ENCODE data around the gene GSTT4. TPM values are rescaled to one million over a fixed set of nuclear protein-coding genes. Genes with fewer than 3 reads are reported as not detected.
A peak's percentile ranks its signal among the peaks of the same experiment; 100 is the strongest.

Gene GSTT4
- total and polyA plus RNA-seq, 2 of the 13 experiments (the other 11 are each of a cell fraction or from before 2014, with no cell fraction given), result 0.59 to 0.62 TPM

- TF ChIP-seq ETS1 (CRISPR knock-in tag; IDR thresholded peaks at IDR 0.05) (no peak), ZNF75D (CRISPR knock-in tag; IDR thresholded peaks at IDR 0.05; ENCODE audit: borderline replicate concordance) (no peak), POLR2G (IDR thresholded peaks at IDR 0.05; ENCODE audit: low read depth, low read length) (peak; percentile 70), SAP130 (CRISPR knock-in tag; IDR thresholded peaks at IDR 0.05; ENCODE audit: low read depth) (peak; percentile 30; the same call in 1 of the 2 replicates), PLRG1 (conservative IDR thresholded peaks at IDR 0.05) (no peak), TBX2 (CRISPR knock-in tag; IDR thresholded peaks at IDR 0.05; ENCODE audit: borderline replicate concordance) (peak; percentile 49; the same call in 1 of the 2 replicates), SUZ12 (IDR thresholded peaks at IDR 0.05; ENCODE audit: low read depth, low read length) (no peak), HDAC2 (CRISPR knock-in tag; IDR thresholded peaks at IDR 0.05) (no peak; the same call in 1 of the 2 replicates), IRX3 (CRISPR knock-in tag; IDR thresholded peaks at IDR 0.05; ENCODE audit: borderline replicate concordance, low read depth) (no peak), ARNTL (CRISPR knock-in tag; IDR thresholded peaks at IDR 0.05) (0 out of 2 replicates have a peak, but pooled peaks have one; percentile 6), ZFP82 (CRISPR knock-in tag; IDR thresholded peaks at IDR 0.05; ENCODE audit: borderline replicate concordance) (no peak), ZMAT3 (CRISPR knock-in tag; conservative IDR thresholded peaks at IDR 0.05) (no peak), ZNF451 (CRISPR knock-in tag; IDR thresholded peaks at IDR 0.05) (no peak), ELF4 (CRISPR knock-in tag; IDR thresholded peaks at IDR 0.05; ENCODE audit: borderline replicate concordance) (no peak), MXD4 (CRISPR knock-in tag; IDR thresholded peaks at IDR 0.05) (peak; percentile 23; the same call in 1 of the 2 replicates), ZKSCAN5 (CRISPR knock-in tag; IDR thresholded peaks at IDR 0.05) (peak; percentile 87; the same call in 1 of the 2 replicates), ZBTB1 (CRISPR knock-in tag; IDR thresholded peaks at IDR 0.05; ENCODE audit: borderline replicate concordance) (no peak), KLF9 (CRISPR knock-in tag; IDR thresholded peaks at IDR 0.05; ENCODE audit: low read depth) (no peak), ZBTB7B (CRISPR knock-in tag; IDR thresholded peaks at IDR 0.05) (peak; percentile 95), NCOA5 (CRISPR knock-in tag; IDR thresholded peaks at IDR 0.05) (no peak), JUNB (CRISPR knock-in tag; IDR thresholded peaks at IDR 0.05; ENCODE audit: borderline replicate concordance) (no peak), ZFX (CRISPR knock-in tag; IDR thresholded peaks at IDR 0.05; ENCODE audit: low read depth) (peak; percentile 42; the same call in 1 of the 2 replicates), ZFP36L2 (CRISPR knock-in tag; IDR thresholded peaks at IDR 0.05) (no peak), MEIS2 (CRISPR knock-in tag; IDR thresholded peaks at IDR 0.05) (no peak), ZBTB26 (CRISPR knock-in tag; IDR thresholded peaks at IDR 0.05; ENCODE audit: borderline replicate concordance) (no peak), JUN (CRISPR knock-in tag; IDR thresholded peaks at IDR 0.05) (no peak), ZNF709 (CRISPR knock-in tag; IDR thresholded peaks at IDR 0.05) (no peak; the same call in 1 of the 2 replicates)
- TF ChIP-seq, protein P1, sequence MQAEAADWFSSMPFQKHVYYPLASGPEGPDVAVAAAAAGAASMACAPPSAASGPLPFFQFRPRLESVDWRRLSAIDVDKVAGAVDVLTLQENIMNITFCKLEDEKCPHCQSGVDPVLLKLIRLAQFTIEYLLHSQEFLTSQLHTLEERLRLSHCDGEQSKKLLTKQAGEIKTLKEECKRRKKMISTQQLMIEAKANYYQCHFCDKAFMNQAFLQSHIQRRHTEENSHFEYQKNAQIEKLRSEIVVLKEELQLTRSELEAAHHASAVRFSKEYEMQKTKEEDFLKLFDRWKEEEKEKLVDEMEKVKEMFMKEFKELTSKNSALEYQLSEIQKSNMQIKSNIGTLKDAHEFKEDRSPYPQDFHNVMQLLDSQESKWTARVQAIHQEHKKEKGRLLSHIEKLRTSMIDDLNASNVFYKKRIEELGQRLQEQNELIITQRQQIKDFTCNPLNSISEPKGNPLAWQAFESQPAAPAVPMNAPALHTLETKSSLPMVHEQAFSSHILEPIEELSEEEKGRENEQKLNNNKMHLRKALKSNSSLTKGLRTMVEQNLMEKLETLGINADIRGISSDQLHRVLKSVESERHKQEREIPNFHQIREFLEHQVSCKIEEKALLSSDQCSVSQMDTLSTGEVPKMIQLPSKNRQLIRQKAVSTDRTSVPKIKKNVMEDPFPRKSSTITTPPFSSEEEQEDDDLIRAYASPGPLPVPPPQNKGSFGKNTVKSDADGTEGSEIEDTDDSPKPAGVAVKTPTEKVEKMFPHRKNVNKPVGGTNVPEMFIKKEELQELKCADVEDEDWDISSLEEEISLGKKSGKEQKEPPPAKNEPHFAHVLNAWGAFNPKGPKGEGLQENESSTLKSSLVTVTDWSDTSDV (CRISPR knock-in tag; IDR thresholded peaks at IDR 0.05), result no peak
Measured at GRCh38 chr22:24009227-24010017, 4.2 kb upstream of the GSTT4 start (continued).

Measured in HepG2 (cell line).